NAMALWA (cell line): Measurements from ENCODE around the gene DENND11.
A peak's percentile ranks its signal among the peaks of the same experiment; 100 is the strongest.

Experiments used
- DNase-seq: peaks from one replicate; pipeline ENCODE4 v3.0.0-alpha.2; 2015; ENCODE audit warnings: low spot score

Gene DENND11

DNA sequence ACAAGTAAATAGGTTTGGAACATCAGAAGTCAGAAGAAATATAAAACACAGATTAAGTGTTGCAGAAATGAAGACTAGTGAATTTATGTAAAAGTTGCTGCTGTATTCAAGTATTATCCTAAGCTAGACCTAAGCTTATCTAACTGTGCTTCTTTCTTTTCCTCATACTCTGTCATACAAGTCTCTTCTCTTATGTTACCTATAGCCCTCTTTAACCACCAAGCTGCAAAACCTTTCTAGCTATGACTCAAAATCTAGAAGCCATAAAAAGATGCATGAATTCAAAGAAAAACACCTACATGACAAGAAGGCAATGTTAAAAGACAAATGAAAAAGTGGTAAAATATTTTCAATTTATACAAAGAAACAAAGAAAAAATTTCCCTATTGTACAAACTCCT lies 23.0 kb downstream of the DENND11 start:
- DNase-seq = no peak

DNA sequence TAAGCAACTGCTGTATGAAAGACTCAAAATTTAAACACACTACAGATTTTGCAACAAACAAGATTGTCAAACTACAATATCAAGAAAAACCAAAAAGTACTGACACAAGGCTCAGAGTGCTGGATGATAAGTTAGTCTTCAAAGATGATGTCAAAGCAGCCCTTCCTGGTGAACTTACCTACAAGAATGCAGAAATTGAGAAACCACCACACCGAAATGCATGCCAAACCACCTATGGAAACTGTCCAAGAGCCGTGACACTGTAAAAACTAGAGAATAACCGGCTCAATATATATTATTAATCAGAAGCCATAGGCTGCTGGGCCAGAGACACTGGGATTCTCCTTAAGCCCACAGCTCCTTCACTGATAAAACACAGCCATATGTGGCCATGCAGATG lies 25.3 kb downstream of the DENND11 start:
- no peak for DNase-seq

GRCh38 chr7:141675436-141676215 lies 26.3 kb downstream of the DENND11 start:
- DNase-seq = no peak

DNA sequence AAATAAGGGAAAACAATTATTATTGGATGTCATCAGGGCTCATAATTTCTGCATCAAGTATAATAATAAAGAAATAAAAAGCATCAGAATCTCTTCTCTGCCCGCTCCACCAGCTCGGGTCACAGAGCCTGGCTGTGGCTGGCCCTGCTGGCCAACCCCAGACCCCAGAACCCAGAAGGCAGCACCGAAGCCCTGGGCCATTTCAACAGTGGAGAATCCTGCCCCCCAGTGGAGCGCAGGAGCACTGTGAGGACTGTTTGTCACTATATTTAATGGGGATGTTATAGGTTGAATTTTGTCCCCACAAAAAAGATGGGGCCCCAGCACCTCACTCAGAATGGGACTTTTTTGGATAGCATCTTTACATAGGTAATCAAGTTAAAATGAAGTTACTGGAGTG lies 27.3 kb downstream of the DENND11 start:
- DNase-seq = no peak

- DNase-seq = no peak
Observed at GRCh38 chr7:141674171-141674671, 27.7 kb downstream of the DENND11 start.

DNA sequence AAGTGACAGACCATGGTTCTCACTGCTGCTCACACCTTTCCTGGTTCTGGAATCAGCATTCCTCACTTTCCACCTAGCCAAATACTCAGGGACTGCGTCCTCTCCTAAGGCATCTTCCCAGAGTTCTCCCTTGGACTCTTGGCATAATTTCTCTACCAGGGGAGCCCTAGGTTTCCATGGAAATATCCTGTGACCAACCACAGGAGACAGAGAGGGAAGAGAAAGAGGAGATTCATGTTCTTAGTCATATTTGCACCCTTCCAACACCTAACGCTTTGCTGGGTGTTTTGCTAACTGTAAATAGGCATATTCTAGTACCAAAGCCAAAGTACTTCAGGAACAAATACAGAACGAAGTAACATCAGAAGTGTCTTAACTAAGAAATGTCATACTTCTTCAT lies 28.6 kb downstream of the DENND11 start:
- no peak for DNase-seq

DNA sequence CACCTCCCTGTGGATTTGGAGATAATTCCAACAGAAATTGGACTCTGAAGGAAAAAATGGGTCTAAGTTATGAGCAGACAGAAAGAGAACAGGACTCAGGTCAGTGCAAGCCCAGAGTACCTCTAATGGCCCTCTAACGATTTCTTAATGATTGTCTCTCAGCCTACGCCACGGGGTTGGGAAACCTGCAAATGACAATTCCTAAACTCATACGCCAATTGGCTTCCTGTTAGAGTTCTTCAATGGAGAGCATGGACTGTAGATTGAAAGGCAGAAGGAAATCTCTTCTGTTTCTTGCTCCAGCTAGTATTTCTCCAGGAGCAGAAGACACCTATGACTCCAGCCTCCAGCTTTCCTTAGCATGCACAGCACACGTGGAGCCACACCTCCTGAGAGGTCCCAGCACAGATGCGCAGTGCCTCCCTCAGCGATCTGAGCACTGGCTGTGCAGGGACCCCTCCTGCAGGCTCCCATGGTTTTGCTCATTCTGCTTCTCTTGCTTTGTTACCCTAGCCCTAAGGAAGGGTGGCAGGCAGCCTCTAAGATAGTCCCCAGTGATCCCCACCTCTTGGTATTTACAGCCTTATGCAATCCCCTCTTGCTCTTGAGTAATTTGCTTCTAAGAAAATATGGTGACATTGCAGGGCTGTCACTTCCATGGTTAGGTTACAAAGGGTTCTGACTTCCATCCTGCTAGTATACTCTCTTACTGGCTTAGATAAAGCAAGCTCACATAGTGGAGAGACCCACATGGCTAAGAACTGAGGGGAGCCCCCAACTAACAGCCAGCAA lies 30.1 kb downstream of the DENND11 start:
- DNase-seq = no peak

DNA sequence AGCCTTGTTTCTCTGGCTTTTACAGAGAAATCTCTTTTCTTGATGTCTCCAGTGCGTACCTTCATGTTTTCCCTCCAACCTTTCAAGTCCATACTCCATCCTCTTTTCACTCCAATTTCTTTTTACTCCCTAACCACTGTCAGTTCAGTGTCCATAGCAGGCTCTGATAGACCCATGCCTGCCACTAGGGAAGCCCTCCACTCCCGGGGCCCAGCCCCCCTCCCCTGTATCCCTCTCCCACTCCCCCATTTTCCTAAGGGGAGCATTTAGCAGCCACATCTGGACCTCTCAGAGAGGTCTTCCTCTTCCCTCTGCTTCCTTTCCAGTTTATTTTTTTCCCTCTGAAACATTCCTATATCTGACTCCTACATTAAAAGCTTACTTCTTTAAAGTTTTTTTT lies 33.1 kb downstream of the DENND11 start:
- DNase-seq = no peak

GRCh38 chr7:141666071-141666470 lies 35.9 kb downstream of the DENND11 start:
- DNase-seq = no peak

GRCh38 chr7:141665208-141666035 lies 36.5 kb downstream of the DENND11 start:
- DNase-seq = no peak

DNA sequence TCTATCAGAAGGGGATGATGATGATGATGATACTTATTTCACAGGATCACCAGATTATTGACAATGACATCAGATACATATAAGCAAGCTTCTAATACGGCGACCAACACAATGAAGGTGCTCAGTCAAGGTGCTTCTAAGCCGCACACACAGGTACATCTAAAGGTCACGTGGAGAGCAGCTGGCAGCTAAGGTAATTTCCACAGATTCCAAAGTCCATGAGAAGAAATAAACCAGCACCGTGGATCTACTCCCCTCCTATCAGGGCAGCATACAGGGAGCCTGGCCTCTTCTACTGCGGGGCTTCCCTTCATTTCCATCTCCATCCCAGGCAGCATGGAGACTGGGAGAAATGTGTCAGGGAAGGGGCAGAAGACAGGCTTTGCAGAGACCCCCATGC lies 37.5 kb downstream of the DENND11 start:
- DNase-seq = no peak

- DNase-seq = no peak
Observed at GRCh38 chr7:141663081-141663849, 38.7 kb downstream of the DENND11 start.

- DNase-seq = peak; percentile 20
Observed at GRCh38 chr7:141660259-141660658, 41.7 kb downstream of the DENND11 start.

GRCh38 chr7:141659501-141659900 lies 42.5 kb downstream of the DENND11 start:
- DNase-seq = no peak

GRCh38 chr7:141654551-141654950 lies 47.4 kb downstream of the DENND11 start:
- peak; percentile 91 for DNase-seq

DNA sequence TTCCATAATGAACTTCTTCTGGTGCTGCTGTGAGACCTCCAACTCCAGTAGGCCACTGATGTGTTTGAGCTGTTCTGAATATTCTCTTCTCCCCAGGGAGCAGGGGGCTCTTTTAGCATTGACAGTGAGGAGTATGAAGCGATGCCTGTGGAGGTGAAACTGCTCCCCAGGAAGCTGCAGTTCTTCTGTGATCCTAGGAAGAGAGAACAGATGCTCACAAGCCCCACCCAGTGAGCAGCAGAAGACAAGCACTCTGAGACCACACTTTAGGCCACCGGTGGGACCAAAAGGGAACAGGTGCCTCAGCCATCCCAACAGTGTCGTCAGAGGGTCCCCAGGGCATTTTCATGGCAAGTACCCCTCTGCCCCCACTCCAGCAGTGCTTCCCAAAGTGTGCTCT lies 49.3 kb downstream of the DENND11 start:
- no peak for DNase-seq
